HG02973 (cell line): ENCODE measurements around the gene ISG20L2.

ENCODE experiments used
- ATAC-seq: cut with Tn5 transposase; IDR thresholded peaks from one replicate; pipeline ENCODE4 v1.9.1; 2021; ENCODE audit warnings: moderate library complexity; ENCODE audit not compliant: unreplicated experiment

Gene ISG20L2

GRCh38 chr1:156755527-156755950, 27.0 kb upstream of the ISG20L2 start:
- no peak for ATAC-seq

- ATAC-seq = no peak
Measured at GRCh38 chr1:156754219-156754618, 25.7 kb upstream of the ISG20L2 start.

GRCh38 chr1:156752843-156753482, 24.4 kb upstream of the ISG20L2 start:
- no peak for ATAC-seq

- peak; percentile 65 for ATAC-seq
Measured at GRCh38 chr1:156751757-156752481, 23.4 kb upstream of the ISG20L2 start.

- ATAC-seq = peak; percentile 15
Measured at GRCh38 chr1:156751451-156751756, 22.8 kb upstream of the ISG20L2 start, which contains the start of gene HDGF. Gene HDGF (minus strand): TSS chr1:156751675. CDS start chr1:156751429, 246 bp downstream.

- ATAC-seq = peak; percentile 26
Measured at GRCh38 chr1:156750711-156751450, 22.3 kb upstream of the ISG20L2 start.

- ATAC-seq = no peak
Measured at GRCh38 chr1:156750191-156750672, 21.7 kb upstream of the ISG20L2 start.

GRCh38 chr1:156749419-156750118, 21.0 kb upstream of the ISG20L2 start:
- ATAC-seq = no peak

GRCh38 chr1:156748670-156749418, 20.3 kb upstream of the ISG20L2 start:
- ATAC-seq = no peak

GRCh38 chr1:156747742-156748669, 19.4 kb upstream of the ISG20L2 start:
- no peak for ATAC-seq

- ATAC-seq = no peak
Measured at GRCh38 chr1:156746728-156747631, 18.4 kb upstream of the ISG20L2 start.

- no peak for ATAC-seq
Measured at GRCh38 chr1:156746406-156746727, 17.8 kb upstream of the ISG20L2 start.

GRCh38 chr1:156745881-156746280, 17.3 kb upstream of the ISG20L2 start:
- no peak for ATAC-seq

- no peak for ATAC-seq
Measured at GRCh38 chr1:156744786-156745419, 16.3 kb upstream of the ISG20L2 start.

GRCh38 chr1:156744344-156744743, 15.8 kb upstream of the ISG20L2 start:
- no peak for ATAC-seq

GRCh38 chr1:156743367-156744302, 15.1 kb upstream of the ISG20L2 start:
- no peak for ATAC-seq

GRCh38 chr1:156742801-156743200, 14.2 kb upstream of the ISG20L2 start:
- ATAC-seq = no peak
